PC-3 (cell line): ENCODE data around the gene NMUR1.

Source experiments
- EZH2 ChIP-seq: fragments of 300-600 bp; sonication (generic); IDR thresholded peaks from one replicate; pipeline ENCODE4 v1.6.1; 2017; ENCODE audit warnings: antibody characterized with exemption, mild to moderate bottlenecking, low read length; ENCODE audit not compliant: unreplicated experiment
- EZH2phosphoT487 ChIP-seq: fragments of 300-600 bp; sonication (generic); IDR thresholded peaks from 2 replicates; pipeline ENCODE4 v1.6.1; 2018; ENCODE audit warnings: mild to moderate bottlenecking, antibody characterized with exemption, low read length, borderline replicate concordance
- TF ChIP-seq, protein P1 (sequence below): fragments of 300-600 bp; sonication (generic); conservative IDR thresholded peaks from 2 replicates; pipeline ENCODE4 v1.5.1; 2017; ENCODE audit warnings: antibody characterized with exemption, low read depth, mild to moderate bottlenecking, low read length

DNA sequence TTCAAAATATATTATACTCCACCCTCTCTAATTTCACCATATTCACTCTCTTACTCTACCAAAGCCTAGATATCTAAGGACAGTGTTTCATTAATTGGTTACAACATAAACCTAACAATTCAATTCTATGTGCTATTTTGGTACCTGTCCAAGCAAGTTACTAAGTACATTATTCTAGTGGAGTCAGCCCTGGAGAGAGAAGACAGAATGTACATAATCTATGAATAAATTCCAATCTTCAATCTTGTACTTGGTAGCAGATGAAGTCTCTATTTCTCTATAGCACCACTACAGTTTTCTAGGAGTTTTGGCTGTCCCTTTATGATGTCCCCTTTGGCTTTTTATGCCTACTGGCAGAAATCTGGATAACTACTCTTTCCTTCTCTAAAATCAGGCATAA is 27.6 kb downstream of the NMUR1 start:
- TF ChIP-seq, protein P1, sequence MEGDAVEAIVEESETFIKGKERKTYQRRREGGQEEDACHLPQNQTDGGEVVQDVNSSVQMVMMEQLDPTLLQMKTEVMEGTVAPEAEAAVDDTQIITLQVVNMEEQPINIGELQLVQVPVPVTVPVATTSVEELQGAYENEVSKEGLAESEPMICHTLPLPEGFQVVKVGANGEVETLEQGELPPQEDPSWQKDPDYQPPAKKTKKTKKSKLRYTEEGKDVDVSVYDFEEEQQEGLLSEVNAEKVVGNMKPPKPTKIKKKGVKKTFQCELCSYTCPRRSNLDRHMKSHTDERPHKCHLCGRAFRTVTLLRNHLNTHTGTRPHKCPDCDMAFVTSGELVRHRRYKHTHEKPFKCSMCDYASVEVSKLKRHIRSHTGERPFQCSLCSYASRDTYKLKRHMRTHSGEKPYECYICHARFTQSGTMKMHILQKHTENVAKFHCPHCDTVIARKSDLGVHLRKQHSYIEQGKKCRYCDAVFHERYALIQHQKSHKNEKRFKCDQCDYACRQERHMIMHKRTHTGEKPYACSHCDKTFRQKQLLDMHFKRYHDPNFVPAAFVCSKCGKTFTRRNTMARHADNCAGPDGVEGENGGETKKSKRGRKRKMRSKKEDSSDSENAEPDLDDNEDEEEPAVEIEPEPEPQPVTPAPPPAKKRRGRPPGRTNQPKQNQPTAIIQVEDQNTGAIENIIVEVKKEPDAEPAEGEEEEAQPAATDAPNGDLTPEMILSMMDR: no peak
- TF ChIP-seq EZH2 (no peak), EZH2phosphoT487 (no peak)
